HG02678 (cell line): Measurements from ENCODE around the gene BUB1.
A peak's percentile ranks its signal among the peaks of the same experiment; 100 is the strongest.
"Not testable (repeated sequence)": the region's sequence is repeated elsewhere in the genome, so short reads cannot be mapped to it uniquely, and the experiment has no call there.

Experiments
- ATAC-seq: cut with Tn5 transposase; IDR thresholded peaks from one replicate; pipeline ENCODE4 v1.9.1; 2021; ENCODE audit warnings: mild to moderate bottlenecking, moderate library complexity; ENCODE audit not compliant: unreplicated experiment

Gene BUB1

GRCh38 chr2:110691612-110692258, 13.9 kb upstream of the BUB1 start:
- ATAC-seq = no peak

DNA sequence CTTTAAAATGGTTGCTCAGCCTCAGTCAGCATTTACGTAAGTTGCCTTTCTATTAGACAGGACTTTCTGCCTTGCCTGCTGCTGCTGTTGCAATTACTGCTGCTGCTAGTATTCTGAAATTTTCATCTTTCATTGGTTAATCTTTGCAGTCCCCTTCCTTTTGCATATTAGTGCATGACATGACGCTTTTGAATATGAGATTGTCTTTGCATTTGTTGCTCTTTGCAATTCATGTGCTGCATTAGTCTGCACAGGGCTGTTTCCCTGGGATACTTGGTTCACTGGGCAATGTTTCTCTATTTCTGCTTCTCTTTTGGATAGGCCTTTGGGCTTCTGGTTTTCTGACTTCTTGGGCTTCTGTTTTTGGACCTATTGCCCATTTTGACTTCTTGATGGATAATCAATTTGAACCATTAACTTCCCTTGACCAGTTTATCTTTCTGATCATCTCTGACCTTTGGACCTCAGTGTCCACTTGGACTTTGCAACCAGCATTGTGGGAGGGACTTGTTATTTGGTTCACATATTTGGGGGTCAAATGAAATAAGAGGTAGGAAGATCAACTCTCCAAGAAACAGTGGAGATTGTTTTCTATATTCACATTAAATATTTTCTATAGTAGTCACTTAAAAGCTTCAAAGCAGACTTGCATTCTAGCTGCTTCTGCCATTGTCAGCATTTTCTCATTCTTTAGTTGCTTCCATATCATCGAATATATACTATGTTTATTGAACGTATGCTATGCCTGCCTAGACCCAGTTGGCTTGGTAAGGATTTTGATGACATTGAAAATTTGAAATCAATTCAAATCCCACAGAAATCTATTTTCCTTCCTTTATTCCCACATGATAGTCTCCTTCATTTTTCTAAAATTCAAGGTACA, 12.5 kb upstream of the BUB1 start:
- no peak for ATAC-seq

DNA sequence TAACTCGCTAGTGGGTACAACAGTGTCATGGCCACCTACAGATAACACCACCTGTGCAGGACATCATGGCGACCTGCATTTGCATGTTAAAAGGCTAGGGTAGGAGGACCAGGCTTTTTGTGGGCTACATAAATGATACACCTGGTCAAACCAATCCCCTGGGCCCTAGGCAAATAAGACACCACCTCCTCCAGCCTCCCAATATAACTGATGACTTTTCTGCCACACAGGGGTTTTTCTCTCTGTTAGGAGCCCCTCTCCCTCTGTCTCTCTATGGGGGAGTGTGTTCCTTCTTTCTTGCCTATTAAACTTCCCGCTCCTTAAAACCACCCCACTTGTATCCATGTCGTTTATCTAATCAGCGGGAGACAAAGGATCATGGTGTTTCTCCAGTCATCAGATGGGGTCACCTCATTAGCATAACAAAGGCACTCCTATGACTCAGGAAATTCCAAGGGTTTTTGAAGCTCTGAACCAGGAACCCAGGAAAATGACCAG, 10.8 kb upstream of the BUB1 start:
- ATAC-seq = no peak

DNA sequence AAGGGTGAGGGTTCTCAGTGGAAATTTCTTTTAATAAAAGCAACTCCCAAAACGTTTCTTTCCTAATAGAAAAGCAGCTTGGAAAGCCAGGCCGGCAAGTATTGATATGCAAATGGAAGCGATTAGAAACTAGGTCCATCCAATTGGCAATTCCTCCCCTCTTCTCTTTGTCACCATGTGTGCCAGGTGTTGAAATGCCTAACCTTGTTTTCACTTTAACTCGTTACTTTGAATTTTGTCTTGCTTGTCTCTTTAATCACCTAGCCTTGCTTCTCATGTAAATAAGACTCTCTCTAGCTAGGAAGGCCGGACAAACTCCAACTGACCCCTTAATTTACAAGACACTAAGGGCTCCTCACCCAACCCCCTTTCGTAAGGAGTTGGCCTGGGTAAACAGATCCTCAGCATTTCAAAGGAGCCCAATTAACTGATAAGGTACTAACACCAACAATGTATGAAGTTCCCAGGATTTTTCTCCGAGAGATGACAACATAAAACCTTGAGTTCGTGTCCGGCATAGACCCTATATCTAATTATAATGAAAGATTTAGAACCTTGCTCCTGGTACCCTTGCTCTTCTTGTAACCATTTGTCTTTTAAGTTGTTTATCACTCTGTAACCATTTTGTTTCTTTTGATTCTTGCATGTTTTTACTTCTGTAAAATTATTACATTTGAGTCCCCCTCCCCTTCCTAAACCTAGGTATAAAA, 10.1 kb upstream of the BUB1 start:
- ATAC-seq = not testable (repeated sequence)

DNA sequence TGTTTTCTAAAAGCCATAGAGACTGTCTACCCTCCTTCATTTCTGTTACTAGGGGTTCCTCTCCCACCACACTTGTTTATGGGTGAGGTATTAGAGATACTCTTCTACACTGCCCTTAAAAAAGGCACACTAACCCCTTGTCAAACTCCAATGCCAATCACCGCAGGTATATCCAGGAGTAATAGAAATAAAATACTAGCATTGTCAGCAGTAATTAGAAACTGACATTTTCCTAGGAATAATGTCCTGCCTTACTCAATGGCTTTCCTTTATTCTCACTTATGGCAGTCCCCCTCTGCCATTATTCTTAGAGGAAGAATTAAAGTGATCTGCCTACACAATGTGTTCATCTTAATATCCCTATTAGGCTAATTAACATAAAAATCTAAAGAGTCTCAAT, 5.0 kb upstream of the BUB1 start:
- ATAC-seq = no peak

GRCh38 chr2:110682267-110682666, 4.4 kb upstream of the BUB1 start:
- no peak for ATAC-seq

- no peak for ATAC-seq
Measured at GRCh38 chr2:110680709-110681108, 2.8 kb upstream of the BUB1 start.

DNA sequence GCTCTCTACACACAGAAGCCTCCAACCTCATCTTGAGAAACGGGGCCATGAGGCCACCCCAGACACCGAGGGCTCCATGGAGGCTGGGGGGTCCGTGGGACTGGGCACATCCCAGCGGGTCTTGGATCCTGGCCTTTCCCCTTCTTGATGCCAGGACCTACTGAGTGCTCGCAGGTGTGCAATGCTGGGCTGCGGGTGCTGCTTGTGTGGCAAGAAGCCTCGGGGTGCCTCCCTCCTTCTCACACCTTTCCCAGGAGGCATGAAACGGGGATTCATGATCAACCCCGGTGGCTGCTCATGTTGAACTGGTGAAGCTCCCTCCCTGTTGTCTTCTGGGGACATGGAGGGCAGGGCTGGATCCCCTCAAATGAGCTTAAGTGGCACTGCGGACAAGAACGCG, 2.0 kb upstream of the BUB1 start:
- ATAC-seq = no peak

DNA sequence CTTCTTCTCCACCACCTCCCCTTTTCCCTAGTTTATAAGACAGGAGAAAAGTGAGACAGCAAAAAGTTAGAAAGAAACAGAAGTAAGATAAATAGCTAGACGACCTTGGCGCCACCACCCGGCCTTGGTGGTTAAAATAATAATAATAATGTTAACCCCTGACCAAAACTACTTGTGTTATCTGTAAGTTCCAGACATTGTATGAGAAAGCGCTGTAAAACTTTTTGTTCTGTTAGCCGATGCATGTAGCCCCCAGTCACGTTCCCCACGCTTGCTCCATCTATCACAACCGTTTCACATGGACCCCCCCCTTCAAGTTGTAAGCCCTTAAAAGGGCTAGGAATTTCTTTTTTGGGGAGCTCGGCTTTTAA, 1.5 kb upstream of the BUB1 start:
- no peak for ATAC-seq

DNA sequence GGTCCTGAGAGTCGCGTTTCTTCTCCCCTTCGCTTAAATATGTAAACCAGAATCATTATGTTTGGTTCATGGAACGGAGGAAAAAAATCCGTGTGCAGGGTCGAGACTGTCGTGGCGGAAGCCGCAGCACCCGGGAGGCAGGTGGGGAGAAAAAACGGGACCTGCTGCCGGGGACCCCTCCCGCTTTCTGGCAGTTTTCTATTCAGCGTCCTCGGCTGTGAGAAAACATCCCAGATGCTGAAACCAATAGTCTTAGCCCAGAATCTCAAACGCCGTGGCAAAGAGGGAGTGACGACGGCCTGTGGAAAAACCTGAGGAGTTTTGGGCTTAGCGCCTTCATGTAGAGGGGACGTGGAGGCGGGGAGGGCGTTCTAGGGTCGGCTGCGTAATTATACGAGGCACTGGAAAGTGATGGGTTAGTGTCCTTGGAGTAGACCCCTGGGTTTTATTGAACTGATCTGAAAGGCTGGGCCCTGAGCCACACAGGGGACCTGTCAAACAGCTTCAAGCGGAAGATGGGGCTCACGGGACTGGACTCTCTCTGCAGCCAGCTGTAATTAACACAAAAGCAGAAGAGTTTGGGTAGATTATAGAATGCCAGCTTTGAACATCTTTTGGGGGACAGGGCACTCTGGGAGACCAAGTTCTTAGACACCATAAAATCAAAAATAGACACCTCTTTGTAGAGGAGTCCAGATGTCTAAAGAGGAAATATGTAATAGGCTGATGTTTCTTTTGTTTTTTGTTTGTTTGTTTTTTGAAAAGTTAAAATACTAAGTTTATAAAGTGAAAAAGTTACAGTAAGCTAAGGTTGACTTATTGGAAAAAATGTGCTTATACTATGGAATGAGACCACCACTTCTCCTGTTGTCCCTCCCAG, 834 bp upstream of the BUB1 start:
- no peak for ATAC-seq

- ATAC-seq = no peak
Measured at GRCh38 chr2:110677080-110677479, 783 bp downstream of the BUB1 start.

- no peak for ATAC-seq
Measured at GRCh38 chr2:110675679-110676078, 2.2 kb downstream of the BUB1 start.

GRCh38 chr2:110674620-110675555, 3.0 kb downstream of the BUB1 start:
- ATAC-seq = peak; percentile 85

DNA sequence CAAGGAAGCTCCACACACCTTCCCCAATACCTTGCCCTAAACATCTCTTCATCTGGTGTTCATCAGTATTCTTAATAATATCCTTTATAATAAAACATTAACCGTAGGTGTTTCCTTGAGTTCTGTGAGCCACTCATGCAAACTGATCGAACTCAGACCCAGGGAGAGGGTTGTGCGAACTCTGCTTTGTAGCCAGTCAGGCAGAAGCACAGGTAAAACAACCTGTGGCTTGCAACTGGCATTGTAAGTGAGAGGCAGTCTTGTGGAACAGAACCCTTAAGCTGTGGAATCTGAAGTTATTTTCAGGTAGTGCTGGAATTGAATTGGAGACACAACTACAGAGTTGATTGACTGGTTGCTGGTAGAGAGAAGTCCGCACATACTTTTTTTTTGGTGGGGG, 4.7 kb downstream of the BUB1 start:
- no peak for ATAC-seq

DNA sequence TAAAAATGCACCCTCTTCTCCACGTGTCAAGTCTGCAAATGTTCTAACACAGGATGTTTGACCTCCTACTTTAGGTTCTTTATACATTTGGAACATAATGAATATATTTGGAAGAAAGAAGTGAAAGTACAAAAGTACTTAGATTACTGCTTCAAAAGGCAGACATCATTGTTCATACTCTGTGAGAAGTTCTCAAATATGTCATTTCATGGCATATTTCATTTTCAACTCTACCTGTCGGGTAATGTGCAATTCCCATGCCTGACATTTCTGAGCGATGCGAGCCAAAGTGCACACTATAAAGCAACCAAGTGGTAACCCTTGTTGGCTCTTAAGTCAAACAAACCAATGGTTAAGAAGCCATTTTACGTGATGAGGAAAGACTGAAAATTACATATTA, 7.0 kb downstream of the BUB1 start:
- ATAC-seq = no peak

DNA sequence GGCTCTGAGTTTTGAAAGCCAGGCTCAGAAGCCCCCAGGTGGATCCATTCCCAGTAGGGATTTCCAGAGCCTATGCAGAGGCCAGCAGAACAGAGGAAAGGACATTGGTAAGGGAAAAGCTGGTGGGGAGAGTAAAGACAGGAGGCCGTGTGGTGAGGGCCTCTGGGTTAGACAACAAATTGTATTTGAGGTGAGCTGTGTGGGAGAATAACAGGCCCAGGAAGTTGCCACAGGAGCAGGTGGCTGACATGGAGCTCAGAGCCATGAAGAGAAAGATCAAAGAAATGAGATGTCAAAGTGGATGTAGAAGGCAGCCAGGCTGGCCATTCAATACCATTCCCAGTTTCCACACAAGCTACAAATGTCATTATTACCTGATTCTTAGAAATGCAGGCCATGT, 8.8 kb downstream of the BUB1 start:
- no peak for ATAC-seq

- ATAC-seq = no peak
Measured at GRCh38 chr2:110667071-110667470, 10.8 kb downstream of the BUB1 start.

GRCh38 chr2:110664135-110664534, 13.7 kb downstream of the BUB1 start:
- ATAC-seq = no peak

DNA sequence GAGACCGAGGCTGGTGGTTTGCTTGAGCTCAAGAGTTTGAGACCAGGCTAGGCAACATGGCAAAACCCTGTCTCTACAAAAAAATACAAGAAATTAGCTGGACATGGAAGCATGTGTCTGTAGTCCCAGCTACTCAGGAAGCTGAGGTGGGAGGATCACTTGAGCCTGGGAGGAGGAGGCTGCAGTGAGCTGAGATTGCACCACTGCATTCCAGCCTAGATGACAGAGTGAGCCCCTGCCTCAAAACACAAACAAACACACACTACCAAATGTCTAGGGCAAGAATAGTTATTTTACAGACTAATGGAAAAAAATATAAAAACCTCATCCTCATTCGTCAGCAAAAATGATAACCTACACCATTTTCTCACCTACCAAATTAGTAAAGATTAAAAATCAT, 15.3 kb downstream of the BUB1 start:
- ATAC-seq = no peak

- ATAC-seq = no peak
Measured at GRCh38 chr2:110660558-110660957, 17.3 kb downstream of the BUB1 start.
